ENCODE measurements around the gene DNAI2.
"Not testable (repeated sequence)": the region's sequence is repeated elsewhere in the genome, so short reads cannot be mapped to it uniquely, and the experiment has no call there.

Gene DNAI2

DNA sequence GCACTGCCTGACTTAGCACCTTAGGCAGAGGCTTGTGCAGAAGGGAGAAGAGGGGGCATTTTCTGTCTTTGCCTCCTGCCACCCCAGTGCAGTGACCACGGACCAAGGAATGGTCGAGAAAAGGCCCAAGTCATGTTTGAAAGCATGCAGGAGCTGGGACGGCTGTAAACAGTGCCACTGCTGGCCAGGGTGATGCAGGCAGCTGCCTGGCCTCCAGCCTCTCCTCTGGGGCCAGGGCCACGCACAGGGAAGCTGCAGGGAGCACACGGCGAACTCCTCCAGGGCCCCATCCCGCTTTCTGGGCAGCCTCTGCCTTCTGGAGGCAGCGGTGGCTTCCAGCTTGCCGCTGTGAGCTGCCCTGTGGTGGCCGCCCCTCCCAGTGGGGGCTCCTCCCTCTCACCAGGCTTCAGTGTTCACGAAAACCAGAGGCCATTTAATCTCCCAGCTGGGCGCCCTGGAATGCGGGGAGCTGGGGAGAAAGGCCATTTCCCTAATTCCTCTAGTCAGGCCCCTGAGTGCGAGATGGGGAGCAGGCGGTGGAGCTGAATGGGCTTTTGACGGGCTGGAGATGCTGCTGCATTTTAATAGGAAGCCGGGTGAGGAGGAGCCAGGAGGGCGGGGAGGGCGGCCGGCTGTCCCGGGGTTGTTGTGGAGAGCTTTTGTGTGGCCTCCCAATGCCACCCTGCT is 28.7 kb upstream of the DNAI2 start:
- no peak for DNase-seq

DNA sequence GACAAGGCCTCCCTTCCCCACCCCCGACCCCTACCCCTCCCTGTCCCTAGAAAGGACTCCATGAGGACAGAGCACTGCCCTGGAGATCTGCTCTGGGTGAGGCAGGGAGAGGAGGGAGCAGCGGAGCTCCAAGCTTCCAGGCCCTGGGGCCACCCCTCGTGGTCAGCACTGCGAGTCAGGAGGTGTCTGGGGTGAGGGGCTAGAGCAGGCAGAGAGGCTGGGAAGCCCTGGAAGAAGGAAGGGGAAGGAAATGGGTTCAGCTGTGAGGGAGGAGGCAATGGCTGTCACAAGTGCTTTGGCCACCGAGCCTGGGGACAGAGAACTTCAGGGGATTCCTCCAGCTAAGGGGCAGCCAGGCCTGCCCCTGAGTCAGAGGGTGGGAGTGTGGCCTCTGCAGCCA is 28.2 kb upstream of the DNAI2 start:
- no peak for DNase-seq

GRCh38 chr17:74249590-74250270 is 24.3 kb upstream of the DNAI2 start:
- no peak for DNase-seq

GRCh38 chr17:74250324-74250995 is 23.6 kb upstream of the DNAI2 start:
- DNase-seq = no peak

DNA sequence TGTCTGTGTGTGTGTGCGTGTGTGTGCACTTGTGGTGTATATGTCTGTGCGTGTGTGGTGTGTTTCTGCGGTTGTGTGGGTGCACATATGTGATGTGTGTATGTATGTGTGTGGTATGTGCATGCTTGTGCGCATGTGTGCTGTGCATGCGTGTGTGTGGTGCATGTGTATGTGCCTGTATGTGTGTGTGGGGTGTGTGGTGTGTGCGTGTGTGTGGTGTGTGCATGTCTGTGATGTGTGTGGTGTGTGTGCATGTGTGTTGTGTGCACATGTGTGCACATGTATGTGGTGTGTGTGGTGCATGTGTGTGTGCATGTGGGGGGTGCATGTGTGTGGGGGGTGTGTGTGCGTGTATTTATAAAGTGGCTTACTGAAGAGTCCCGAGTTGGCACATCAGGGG is 23.0 kb upstream of the DNAI2 start:
- DNase-seq = no peak

DNA sequence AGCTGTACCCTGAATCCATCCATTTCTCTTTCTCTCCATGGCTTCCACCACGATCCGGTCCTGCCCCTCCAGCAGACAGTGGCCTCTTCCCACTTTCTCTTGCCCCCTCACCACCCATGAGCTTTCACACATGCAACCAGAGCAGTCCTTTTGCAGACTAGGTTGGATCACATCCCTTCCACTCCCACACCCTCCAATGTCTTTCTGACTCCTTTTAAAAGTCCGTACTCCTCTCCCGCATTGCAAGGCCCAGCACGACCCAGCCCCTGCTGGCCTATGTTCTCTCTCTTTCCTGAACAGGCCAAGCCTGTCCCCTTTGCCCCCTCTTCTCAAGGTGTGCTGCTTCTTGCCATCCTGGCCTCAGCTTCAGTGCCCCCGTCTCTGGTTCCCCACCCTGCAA is 22.5 kb upstream of the DNAI2 start:
- DNase-seq = no peak

DNA sequence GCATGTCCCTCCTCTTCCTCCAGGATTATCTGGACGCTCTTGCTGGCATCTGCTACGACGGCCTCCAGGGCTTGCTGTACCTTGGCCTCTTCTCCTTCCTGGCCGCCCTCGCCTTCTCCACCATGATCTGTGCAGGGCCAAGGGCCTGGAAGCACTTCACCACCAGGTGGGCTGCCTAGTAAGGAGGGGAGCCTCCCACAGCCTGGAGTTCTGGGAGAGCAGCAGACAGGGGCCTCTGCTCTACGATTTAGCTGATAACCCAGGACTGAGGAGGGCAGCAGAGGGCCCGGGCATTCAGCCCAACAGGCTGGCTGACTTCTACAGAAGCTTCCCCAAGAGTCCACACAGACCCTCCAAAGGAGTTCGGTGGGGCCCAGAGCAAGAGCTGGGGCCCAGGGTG is 21.8 kb upstream of the DNAI2 start:
- no peak for DNase-seq

DNA sequence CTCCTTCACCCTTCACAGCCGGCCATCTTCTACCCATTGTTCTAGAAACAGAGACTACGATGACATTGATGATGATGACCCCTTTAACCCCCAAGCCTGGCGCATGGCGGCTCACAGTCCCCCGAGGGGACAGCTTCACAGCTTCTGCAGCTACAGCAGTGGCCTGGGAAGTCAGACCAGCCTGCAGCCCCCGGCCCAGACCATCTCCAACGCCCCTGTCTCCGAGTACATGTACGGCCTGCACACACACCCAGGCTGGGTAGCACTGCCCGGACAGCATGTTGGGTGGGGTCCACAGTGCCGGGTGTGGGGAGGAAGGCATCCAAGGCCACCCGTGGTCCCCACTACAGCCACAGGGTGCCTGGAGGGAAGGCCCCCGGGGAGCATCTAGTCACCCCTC is 21.0 kb upstream of the DNAI2 start:
- DNase-seq = no peak

GRCh38 chr17:74257311-74257710 is 16.7 kb upstream of the DNAI2 start:
- DNase-seq = no peak

GRCh38 chr17:74259667-74260524 is 14.1 kb upstream of the DNAI2 start:
- no peak for DNase-seq

DNA sequence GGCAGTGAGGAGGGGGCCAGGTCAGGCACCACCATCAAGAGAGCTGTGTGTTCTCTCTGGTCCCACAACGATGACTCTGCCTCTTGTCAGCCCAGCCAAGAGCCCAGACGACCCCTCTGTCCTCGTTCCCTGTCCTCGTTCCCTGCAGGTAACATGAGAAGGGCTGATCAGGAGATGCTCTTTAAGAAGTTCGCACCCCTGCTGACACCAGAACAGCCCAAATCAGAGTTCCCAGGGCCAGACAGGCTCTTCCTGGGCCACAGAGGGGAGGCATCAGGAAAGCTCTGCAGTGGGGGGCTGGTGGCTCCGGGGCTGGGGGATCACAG is 13.5 kb upstream of the DNAI2 start:
- DNase-seq = no peak

DNA sequence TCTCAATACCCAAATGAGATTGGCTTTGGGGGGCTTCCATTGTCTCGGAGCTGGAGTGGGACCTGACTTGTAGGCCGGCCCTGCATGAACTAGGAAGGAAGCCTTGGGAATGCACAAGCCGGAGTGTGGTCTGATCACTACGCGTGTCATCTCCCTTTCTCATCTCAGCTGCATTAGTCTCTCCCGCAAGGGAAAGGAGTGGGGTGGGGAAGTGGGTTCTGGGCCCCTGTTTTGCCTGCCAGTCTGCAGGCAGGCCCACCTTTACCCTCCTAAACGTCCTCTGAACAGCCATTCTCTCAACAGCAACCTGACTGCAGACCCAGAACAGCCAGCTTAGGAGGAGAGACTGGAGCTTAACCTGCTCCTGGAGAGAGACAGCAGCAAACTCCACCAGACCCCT is 11.4 kb upstream of the DNAI2 start:
- DNase-seq = no peak

DNA sequence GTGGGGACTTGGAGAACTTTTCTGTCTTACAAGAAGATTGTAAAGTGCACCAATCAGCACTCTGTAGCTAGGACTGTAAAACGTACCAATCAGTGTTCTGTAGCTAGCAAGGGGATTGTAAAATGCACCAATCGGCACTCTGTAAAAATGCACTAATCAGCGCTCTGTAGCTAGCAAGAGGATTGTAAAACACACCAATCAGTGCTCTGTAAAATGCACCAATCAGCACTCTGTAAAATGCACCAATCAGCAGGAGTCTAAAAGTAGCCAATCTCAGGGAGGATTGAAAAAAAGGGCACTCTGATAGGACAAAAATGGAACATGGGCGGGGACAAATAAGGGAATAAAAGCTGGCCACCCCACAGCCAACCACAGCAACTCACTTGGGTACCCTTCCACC is 7.0 kb upstream of the DNAI2 start:
- not testable (repeated sequence) for DNase-seq

DNA sequence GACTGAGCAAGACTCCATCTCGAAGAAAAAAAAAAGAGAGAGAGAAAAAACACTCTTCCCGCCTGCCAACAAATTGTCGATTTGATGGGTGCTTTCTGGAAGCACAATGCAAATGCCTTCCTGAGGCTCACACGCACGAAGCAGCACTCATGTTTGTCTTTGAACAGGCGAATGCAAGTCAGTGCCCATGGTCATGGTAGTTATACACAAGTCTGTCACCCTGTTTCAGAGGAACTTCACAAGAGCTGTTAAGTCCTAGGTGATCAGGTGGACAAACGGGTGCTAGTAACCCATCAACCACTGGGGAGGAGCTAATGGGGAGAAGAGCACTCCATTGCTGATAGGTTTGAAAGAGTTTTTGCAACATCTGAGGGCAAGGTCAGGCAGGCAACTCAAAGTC is 6.5 kb upstream of the DNAI2 start:
- no peak for DNase-seq

DNA sequence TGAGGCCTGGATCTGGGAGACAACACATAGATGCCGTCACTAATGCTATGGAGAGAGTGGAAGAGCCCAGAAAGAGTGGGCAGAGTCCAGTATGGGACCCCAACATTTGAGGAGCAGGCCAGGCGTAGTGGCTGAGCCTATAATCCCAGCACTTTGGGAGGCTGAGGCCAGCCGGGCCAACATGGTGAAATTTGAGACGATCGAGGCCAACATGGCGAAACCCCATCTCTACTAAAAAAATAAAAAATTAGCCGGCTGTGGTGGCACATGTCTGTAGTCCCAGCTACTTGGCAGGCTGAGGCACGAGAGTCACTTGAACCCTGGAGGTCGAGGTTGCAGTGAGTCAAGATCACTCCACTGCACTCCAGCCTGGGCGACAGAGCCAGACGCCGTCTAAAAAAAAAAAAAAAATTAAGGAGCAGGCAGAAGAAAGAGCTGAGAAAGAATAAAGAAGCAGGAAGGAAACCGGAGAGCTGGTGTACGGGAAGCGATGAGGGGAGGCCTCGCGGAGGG is 6.0 kb upstream of the DNAI2 start:
- DNase-seq = no peak

DNA sequence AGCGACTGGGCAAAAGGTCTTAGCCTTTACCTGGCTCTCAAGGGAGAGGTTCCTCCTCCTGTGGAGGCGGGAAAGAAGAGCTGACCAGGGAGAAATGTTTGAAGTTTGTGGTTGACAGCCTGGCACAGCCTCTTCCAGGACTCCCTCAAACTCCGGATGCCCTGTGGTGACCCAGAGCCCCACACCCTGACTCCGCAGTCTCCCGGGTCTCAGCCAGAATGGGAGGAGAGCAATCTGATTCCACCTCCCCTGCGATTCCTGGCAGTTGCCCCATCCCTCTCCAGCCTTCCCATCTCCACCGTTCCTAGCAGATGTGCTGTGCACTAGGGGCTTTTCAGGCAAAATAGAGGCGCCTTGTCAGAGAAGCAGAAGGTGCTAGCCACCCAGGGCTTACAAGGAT is 5.5 kb upstream of the DNAI2 start:
- DNase-seq = no peak

DNA sequence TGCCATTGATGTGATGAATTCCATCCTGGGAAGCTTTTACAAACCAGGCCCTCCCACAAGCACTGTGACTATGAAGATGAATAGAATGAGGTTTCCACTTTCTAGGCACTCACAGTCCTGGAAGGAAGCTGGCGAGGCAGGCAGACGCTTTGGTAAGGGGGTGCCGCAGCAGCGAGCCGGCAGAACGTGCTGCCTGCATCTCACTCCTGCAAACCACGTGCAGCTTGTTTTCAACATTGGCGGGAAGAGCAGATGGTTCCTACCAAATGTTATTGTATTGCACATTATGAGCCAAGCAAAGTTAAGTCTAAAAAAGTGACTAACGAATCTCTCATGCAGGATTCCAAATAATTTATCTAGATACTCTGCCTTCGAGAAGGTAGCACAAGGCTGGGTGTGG is 3.7 kb upstream of the DNAI2 start:
- DNase-seq = no peak

DNA sequence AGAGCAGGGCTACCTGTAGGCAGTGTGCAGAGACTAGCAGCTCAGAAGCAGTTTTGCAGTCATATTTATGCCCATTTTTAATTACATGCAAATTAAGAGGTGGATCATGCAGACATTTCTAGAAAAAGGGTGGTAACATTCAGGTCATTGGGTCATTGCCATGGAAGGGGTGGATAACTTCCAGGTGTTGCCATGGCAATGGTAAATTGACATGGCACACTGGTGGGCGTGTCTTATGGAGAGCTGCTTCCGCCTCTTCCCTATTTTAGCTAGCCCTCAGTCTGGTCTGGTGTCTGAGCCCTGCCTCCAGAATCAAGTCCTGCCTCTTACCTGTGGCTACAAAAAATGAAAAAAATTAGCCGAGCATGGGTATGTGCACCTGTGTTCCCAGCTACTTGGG is 2.8 kb upstream of the DNAI2 start:
- DNase-seq = no peak

GRCh38 chr17:74271901-74272561 is 2.0 kb upstream of the DNAI2 start:
- no peak for DNase-seq

DNA sequence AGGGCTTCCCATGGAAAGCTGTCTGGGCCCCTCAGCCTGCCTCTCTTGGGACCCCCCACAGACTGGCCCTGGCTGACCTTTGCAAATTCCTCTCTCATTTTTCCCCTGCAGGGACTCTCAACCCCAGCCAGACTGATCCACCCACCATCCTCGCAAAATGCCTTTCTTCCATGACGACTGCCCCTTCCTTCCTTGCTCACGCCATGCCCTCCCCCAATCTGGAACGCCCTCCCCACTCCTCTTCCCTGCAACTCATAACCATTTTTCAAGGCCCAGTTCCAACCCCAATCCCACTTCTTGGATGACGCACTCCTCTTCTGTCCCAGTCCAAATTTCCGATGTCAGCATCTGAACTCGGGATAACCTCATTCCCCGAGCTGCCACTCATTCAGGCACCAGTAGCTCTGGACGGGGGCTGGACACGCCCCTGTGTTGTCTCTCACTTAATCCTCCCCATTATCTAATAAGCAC is 1.3 kb upstream of the DNAI2 start:
- DNase-seq = no peak

DNA sequence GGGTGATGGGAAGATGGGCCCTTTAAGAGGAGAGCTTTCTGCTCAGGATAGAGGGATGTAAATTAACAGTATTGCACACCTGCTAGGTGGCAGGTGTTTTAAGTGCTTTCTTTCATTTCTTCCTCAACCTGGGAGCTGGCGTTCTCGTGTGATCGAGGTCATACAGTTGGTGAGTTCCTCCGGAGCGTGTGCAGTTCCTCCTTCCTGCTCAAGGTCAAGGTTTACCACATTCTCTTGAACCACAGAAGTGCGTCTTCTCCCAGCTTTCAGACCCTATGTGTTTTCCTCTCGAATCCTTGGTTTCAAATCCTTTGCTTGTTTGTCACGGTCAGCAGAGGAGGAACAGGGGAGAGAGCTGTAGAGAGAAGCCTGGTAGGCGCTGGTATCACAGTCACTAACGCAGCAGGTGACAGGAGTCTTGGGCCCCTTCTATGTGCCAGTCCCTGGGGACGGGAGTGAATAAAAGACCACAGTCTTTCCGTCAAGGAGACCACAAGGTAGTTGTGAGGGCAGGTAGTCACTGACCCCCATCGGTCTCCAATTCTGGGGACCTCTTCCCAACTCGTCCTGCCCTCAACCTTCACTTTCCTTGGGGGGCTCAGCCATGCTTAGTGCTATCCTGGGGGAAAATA is 791 bp downstream of the DNAI2 start:
- DNase-seq = no peak

DNA sequence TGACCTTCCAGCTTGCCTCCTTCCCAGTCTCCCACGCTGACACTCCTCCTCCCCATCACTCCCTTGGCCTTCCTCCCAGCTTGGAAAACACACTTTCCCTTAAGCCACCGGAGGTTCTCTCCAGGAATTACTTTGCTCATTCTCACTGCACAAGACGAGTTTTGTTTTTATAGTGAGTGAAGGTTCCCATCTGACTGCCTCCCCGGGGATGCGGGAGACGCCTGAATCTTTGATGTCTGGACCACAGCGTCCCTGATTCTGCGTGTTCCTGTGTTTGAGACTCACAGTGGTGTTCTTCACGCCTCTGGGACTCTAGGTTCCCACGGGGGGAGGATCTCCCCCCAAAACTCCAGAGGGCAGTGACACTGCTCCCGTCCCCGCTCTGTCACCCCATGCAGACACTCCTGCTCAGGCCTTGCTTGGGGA is 2.0 kb downstream of the DNAI2 start:
- no peak for DNase-seq
